HG02571 (cell line): Measurements from ENCODE around the gene MRPL17.

Experiments used
- ATAC-seq: cut with Tn5 transposase; IDR thresholded peaks from one replicate; pipeline ENCODE4 v1.9.1; 2021; ENCODE audit warnings: mild to moderate bottlenecking, moderate library complexity; ENCODE audit not compliant: unreplicated experiment

The MRPL17 gene

DNA sequence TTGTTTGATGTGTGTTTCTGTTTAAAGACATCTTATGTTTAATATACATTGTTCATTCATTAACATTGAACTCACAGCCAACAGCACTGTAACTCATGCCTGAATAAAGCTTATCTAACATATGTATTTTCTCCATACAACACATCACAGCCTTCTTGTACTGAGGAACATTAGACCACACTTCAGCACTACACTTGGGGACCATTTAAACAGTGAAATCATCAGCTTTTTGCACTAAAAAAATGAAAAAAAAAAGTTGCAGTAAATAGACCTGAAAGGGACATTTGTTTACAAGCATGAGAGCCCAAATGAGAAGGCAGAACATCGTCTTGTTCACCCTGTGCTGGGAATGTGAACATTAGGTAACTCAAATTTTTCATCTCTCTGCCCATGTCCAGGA is 48.6 kb downstream of the MRPL17 start:
- ATAC-seq: no peak

DNA sequence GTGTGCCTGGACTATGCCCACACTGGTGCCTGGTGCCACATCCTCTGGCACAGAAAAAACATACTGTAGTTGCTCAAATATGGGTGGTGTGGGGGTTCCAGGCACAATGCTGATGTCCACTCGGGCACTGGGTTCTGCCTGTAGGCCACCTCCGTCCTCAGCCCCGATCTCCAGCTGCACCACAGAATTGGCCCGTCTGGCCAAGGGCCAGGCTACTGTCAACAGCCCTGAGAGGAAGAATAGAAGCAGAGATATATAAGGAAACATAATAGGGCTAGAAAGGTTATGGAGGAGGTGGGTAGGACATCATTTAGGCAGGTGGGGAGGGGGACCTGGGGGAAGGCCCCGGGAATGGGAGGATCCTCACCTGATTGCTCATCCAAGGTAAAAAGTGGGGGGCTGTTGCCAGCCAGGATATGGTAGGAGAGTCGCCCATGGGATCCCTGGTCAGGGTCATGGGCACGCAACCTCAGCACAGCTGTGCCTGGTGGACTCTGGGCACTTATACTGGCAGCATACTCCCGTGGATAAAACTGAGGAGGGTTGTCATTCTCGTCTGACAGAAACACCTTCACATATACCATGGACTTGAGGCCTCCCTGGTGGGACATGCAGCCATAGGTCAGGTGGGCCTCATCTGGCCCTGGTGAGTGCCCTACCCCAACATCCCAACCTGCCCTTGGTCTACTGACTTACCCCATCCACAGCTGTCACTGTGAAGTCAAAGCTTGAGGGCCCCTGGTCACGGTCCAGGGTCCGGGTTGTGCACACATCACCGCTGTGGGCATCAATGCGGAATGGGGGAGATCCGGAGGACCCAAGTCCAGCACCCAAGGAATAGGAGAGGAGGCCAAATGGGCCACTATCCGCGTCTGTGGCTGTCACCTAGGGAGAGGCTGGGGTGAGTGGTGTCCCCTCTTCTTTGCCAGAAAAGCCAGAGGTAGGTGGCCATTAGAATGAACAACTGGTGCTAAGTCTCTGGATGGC is 49.4 kb downstream of the MRPL17 start:
- ATAC-seq: no peak

DNA sequence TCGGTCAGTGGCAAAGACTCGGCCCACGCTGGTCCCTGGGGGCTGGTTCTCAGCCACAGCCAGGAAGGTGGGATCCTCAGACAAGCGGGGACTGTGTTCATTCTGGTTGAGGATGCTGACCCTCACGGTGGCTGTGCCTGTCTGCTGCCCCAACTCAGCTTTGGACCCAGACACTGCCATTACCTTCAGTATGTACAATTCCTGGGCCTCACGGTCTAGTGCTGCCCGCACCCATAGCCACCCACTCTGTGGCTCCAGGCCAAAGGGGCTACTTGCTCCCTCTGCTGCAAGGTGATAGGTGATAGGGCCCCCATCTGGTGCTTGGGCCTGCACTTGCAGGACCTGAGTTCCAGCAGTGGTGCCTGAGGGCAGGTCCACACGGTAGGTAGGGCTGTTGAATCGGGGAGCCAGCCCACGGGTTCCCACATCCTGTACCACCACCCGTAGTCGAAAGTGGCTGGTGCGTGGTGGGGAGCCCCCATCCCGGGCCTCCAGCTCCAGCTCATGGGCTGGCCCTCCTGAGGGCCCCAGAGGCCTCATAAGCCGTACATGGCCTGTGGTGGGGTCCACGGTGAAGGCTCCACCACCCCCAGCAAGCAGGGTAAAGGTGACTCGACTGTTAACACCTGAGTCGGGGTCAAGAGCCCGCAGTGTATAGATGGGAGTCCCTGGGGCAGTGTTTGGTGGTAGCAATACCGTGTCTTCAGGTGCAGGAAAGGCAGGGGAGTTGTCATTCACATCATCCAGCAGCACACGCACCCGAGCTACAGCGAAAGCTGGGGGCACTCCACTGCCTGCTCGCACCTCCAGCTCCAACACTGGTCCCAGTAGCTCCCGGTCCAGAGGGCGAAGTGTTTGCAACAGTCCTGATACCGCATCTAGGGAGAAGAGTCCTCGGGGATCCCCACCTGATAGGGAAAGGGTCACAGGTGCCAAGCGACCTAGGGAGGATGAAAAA is 50.7 kb downstream of the MRPL17 start:
- no peak for ATAC-seq

DNA sequence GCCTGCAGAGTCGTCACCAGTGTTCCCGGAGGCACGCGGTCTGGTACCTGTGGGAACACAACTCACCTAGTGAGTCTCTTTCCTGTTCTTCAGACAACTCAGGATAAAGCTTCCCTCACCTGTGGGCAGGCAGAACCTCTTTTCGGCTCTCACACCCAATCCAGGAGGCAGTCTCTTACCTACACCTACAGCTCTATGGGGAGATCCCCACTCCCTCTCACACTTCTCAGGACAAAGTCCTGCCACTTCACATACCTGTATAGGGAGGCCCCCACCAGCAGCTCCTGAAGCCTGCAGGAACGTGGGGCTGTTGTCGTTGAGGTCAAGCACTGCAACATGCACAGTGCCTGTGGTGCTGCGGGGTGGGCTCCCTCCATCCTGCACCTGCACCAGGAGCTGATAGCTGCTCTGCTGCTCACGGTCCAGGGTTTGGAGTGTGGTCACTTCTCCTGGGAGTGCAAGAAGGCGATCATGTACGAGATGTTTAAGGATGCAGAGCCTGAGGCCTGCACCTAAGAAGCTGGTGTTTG is 51.7 kb downstream of the MRPL17 start:
- ATAC-seq: no peak

DNA sequence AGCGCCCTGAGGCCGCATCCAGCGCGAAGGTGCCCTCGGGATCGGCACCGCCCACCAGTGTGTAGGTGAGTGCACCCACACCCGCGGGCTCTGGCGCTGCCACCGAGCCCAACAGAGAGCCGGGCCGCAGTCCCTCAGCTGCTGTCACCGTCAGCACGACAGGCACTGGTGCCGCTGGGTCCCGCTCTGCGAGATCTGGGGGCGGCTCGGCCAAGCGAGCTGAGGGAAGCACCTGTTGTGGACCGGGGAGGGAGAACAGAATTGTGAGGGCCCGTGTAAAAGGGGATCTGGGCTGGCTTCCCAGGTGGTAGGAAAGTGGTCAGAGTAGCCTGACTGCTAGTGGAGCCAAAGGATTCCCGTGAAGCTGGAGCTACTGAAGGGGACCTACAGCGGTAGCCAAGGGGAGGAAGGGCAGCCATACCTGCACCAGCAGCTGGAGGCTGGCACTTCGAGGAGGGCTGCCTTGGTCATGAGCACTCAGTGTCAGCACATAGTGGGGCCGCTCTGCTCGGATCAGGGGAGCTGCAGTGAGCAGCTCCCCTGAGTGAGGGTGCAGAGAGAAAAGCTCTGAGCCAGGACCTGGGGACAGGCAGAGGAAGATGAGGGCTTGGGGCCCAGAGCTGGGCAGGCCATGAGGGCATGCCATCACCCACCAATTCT is 52.4 kb downstream of the MRPL17 start:
- ATAC-seq: no peak
